SK-N-SH treated with all-trans-retinoic acid at 6 μM for 48 hours (cell line): ENCODE measurements around the gene CTRB1.
A peak's percentile ranks its signal among the peaks of the same experiment; 100 is the strongest.

Source experiments
- ATAC-seq: fragments of 200-7000 bp; cut with Tn5 transposase; 3 replicates; pipeline ENCODE4 v1.9.1; 2020; ENCODE audit warnings: mild to moderate bottlenecking, moderate library complexity
- ARNTL ChIP-seq: fragments of 450-650 bp; formaldehyde crosslinking; IDR thresholded peaks from 2 replicates; pipeline ENCODE4 v1.5.0; 2020; ENCODE audit warnings: low read depth, mild to moderate bottlenecking, moderate library complexity, borderline replicate concordance
- CREB5 ChIP-seq: fragments of 250-450 bp; sonication (Bioruptor Pico); IDR thresholded peaks from 2 replicates; pipeline ENCODE4 v1.5.1; 2020; ENCODE audit warnings: low read depth, mild to moderate bottlenecking, moderate library complexity
- CSRNP3 ChIP-seq: fragments of 250-450 bp; sonication (Bioruptor Pico); IDR thresholded peaks from 2 replicates; pipeline ENCODE4 v1.5.1; 2021; ENCODE audit warnings: mild to moderate bottlenecking, moderate library complexity
- GLIS3 ChIP-seq: fragments of 250-450 bp; sonication (Bioruptor Pico); IDR thresholded peaks from 2 replicates; pipeline ENCODE4 v1.5.0; 2020; ENCODE audit warnings: mild to moderate bottlenecking, moderate library complexity
- ISL1 ChIP-seq: fragments of 250-450 bp; sonication (Bioruptor Pico); IDR thresholded peaks from 2 replicates; pipeline ENCODE4 v2.1.2; 2022; ENCODE audit warnings: mild to moderate bottlenecking, moderate library complexity
- OSR1 ChIP-seq: fragments of 250-450 bp; sonication (Bioruptor Pico); IDR thresholded peaks from 2 replicates; pipeline ENCODE4 v1.8.0; 2022; ENCODE audit warnings: moderate library complexity, mild to moderate bottlenecking, inconsistent platforms
- PATZ1 ChIP-seq: fragments of 250-450 bp; sonication (Bioruptor Pico); IDR thresholded peaks from 2 replicates; pipeline ENCODE4 v1.8.0; 2020; ENCODE audit warnings: mild to moderate bottlenecking, moderate library complexity, borderline replicate concordance
- POU6F1 ChIP-seq: fragments of 250-450 bp; sonication (Bioruptor Pico); IDR thresholded peaks from 2 replicates; pipeline ENCODE4 v1.8.0; 2021; ENCODE audit warnings: low read depth, mild to moderate bottlenecking, moderate library complexity, borderline replicate concordance
- PPARA ChIP-seq: fragments of 250-450 bp; sonication (Bioruptor Pico); IDR thresholded peaks from 2 replicates; pipeline ENCODE4 v1.5.0; 2020; ENCODE audit warnings: mild to moderate bottlenecking, borderline replicate concordance
- SNAI2 ChIP-seq: fragments of 250-450 bp; sonication (Bioruptor Pico); IDR thresholded peaks from 2 replicates; pipeline ENCODE4 v1.5.0; 2020; ENCODE audit warnings: mild to moderate bottlenecking, moderate library complexity
- TCF4 ChIP-seq: fragments of 250-450 bp; sonication (Bioruptor Pico); IDR thresholded peaks from 2 replicates; pipeline ENCODE4 v1.8.0; 2021; ENCODE audit warnings: mild to moderate bottlenecking, moderate library complexity, borderline replicate concordance
- TOX ChIP-seq: fragments of 250-450 bp; sonication (Bioruptor Pico); IDR thresholded peaks from 2 replicates; pipeline ENCODE4 v1.8.0; 2021; ENCODE audit warnings: mild to moderate bottlenecking, moderate library complexity, borderline replicate concordance
- TSHZ2 ChIP-seq: fragments of 250-450 bp; sonication (Bioruptor Pico); IDR thresholded peaks from 2 replicates; pipeline ENCODE4 v1.5.0; 2020; ENCODE audit warnings: mild to moderate bottlenecking, moderate library complexity
- ZC3H10 ChIP-seq: fragments of 250-450 bp; sonication (Bioruptor Pico); IDR thresholded peaks from 2 replicates; pipeline ENCODE4 v1.5.1; 2021; ENCODE audit warnings: mild to moderate bottlenecking, moderate library complexity
- ZFP30 ChIP-seq: fragments of 450-650 bp; formaldehyde crosslinking; IDR thresholded peaks from 2 replicates; pipeline ENCODE4 v1.5.0; 2022; ENCODE audit warnings: mild to moderate bottlenecking, moderate library complexity
- ZNF565 ChIP-seq: fragments of 450-650 bp; formaldehyde crosslinking; conservative IDR thresholded peaks from 2 replicates; pipeline ENCODE4 v1.5.0; 2020; ENCODE audit warnings: low read depth, mild to moderate bottlenecking, moderate library complexity
- ZNF70 ChIP-seq: fragments of 450-650 bp; formaldehyde crosslinking; IDR thresholded peaks from 2 replicates; pipeline ENCODE4 v1.5.0; 2020; ENCODE audit warnings: mild to moderate bottlenecking, moderate library complexity
- ZNF8 ChIP-seq: fragments of 450-650 bp; formaldehyde crosslinking; IDR thresholded peaks from 2 replicates; pipeline ENCODE4 v1.5.0; 2020; ENCODE audit warnings: mild to moderate bottlenecking, moderate library complexity

CTRB1 gene

GRCh38 chr16:75250089-75250808 lies 31.5 kb downstream of the CTRB1 start (continued):
- TF ChIP-seq PATZ1 (CRISPR knock-in tag) (no peak), POU6F1 (no peak), SNAI2 (CRISPR knock-in tag) (no peak), PPARA (no peak), TCF4 (no peak), ZNF8 (CRISPR knock-in tag) (no peak)

GRCh38 chr16:75250809-75251279 lies 32.1 kb downstream of the CTRB1 start:
- TF ChIP-seq GLIS3 (CRISPR knock-in tag): no peak
- TF ChIP-seq CSRNP3 (CRISPR knock-in tag): no peak
- no peak for TF ChIP-seq ZNF70 (CRISPR knock-in tag)
- no peak for TF ChIP-seq OSR1 (CRISPR knock-in tag)
- no peak for TF ChIP-seq ZNF8 (CRISPR knock-in tag)
- ATAC-seq: no peak; the same call in 2 of the 3 replicates

- peak; percentile 70 for ATAC-seq
Observed at GRCh38 chr16:75251280-75252048, 32.7 kb downstream of the CTRB1 start, which contains the start of gene BCAR1. TSS of gene BCAR1 (minus strand) at chr16:75251624. CDS start at chr16:75251482, 142 bp downstream.

More at GRCh38 chr16:75251280-75252048, 32.7 kb downstream of the CTRB1 start, which contains the start of gene BCAR1:
- TF ChIP-seq ZC3H10 (CRISPR knock-in tag): no peak
- no peak for TF ChIP-seq ZNF565 (CRISPR knock-in tag)
- no peak for TF ChIP-seq ISL1
- no peak for TF ChIP-seq CREB5 (CRISPR knock-in tag)
- no peak for TF ChIP-seq PATZ1 (CRISPR knock-in tag)
- no peak for TF ChIP-seq TSHZ2
- no peak for TF ChIP-seq ZNF70 (CRISPR knock-in tag)
- no peak for TF ChIP-seq TOX (CRISPR knock-in tag)
- TF ChIP-seq SNAI2 (CRISPR knock-in tag): no peak
- no peak for TF ChIP-seq ZFP30 (CRISPR knock-in tag)
- TF ChIP-seq ARNTL: no peak
- TF ChIP-seq POU6F1: no peak
